Activated CD8-positive, alpha-beta memory T cell treated with anti-CD3 and anti-CD28 coated beads, Interleukin-2, amount 50 U/mL, for 48 hours (primary cell): Measurements from ENCODE around the gene ELOVL6.
A peak's percentile ranks its signal among the peaks of the same experiment; 100 is the strongest.
"Not testable (repeated sequence)": the region's sequence is repeated elsewhere in the genome, so short reads cannot be mapped to it uniquely, and the experiment has no call there.

Experiments used
- DNase-seq: peaks from one replicate; pipeline ENCODE4 v3.0.0-alpha.2; 2020

ELOVL6 gene, protein sequence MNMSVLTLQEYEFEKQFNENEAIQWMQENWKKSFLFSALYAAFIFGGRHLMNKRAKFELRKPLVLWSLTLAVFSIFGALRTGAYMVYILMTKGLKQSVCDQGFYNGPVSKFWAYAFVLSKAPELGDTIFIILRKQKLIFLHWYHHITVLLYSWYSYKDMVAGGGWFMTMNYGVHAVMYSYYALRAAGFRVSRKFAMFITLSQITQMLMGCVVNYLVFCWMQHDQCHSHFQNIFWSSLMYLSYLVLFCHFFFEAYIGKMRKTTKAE

GRCh38 chr4:110198435-110199416 lies at the start of gene ELOVL6:
Gene ELOVL6, minus strand, starts transcription at chr4:110198615. Its CDS starts 280 bp downstream, at chr4:110198335.
- DNase-seq = peak; percentile 70

- DNase-seq = no peak
Measured at GRCh38 chr4:110248100-110248499, 49.7 kb upstream of the ELOVL6 start.

GRCh38 chr4:110247591-110247990 lies 49.2 kb upstream of the ELOVL6 start:
- DNase-seq = no peak

- no peak for DNase-seq
Measured at GRCh38 chr4:110245577-110245976, 47.2 kb upstream of the ELOVL6 start.

- DNase-seq = no peak
Measured at GRCh38 chr4:110236324-110236723, 37.9 kb upstream of the ELOVL6 start.

DNA sequence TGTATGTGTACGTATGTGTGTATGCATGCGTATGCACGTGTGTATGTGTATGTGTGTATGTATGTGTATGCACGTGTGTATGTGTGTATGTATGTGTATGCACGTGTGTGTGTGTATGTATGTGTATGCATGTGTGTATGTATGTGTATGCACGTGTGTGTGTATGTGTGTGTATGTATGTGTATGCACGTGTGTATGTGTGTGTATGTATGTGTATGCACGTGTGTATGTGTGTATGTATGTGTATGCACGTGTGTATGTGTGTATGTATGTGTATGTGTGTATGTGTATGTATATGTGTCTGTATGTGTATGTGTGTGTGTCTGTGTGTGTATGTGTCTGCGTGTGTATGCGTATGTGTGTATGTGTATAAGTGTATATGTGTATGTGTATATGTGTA lies 35.2 kb upstream of the ELOVL6 start:
- DNase-seq = not testable (repeated sequence)

DNA sequence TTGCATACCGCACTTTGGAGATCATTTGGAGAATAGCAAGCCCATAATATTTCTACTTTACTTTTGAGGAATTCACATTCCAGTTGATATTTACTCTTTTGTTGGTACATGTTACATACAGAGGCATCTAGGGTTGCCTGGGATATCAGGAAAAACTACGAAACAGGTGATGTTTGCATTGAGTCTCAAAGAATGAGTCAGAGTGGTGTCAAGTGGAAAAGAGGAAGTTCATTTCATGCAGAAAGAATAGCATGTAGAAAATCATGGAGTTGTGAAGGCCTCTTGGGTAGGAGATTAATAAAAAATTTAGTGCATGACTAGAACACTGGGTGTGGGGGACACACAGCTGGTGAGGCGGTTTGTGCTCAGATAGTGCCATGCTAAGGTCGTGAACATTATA lies 33.5 kb upstream of the ELOVL6 start:
- DNase-seq = no peak

DNA sequence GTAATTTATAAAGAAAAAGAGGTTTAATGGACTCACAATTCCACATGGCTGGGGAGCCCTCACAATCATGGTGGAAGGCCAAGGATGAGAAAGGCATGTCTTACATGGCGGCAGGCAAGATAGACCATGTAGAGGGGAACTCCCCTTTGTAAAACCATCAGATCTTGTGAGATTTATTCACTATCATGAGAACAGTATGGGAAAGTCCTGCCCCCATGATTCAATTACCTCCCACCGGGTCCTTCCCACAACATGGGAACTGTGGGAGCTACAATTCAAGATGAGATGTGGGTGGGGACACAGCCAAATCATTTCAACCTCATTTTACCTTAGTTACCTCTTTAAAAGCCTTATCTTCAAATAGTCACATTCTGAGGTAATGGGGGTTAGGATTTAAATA lies 30.9 kb upstream of the ELOVL6 start:
- no peak for DNase-seq

DNA sequence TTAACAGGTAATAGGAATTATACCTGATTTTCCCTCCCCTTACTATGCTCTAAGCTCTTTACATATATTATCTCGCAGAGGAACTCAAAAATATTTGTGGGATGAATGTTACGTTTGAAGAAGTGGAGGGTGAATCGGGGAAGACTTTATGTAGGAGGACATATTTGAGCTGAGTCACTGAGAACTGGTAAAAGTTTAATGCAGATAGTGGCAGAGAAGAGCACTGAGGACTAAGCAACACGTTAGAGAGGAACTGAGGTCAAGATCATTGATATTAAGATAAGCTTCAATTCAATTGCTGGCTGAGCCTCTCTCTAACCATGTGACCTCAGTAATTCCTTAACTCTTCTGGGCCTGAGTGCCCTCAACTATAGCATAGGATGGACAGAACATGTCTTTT lies 26.4 kb upstream of the ELOVL6 start:
- no peak for DNase-seq

GRCh38 chr4:110224142-110224541 lies 25.7 kb upstream of the ELOVL6 start:
- no peak for DNase-seq

- not testable (repeated sequence) for DNase-seq
Measured at GRCh38 chr4:110218935-110219334, 20.5 kb upstream of the ELOVL6 start.

- DNase-seq = not testable (repeated sequence)
Measured at GRCh38 chr4:110217181-110217580, 18.8 kb upstream of the ELOVL6 start.

DNA sequence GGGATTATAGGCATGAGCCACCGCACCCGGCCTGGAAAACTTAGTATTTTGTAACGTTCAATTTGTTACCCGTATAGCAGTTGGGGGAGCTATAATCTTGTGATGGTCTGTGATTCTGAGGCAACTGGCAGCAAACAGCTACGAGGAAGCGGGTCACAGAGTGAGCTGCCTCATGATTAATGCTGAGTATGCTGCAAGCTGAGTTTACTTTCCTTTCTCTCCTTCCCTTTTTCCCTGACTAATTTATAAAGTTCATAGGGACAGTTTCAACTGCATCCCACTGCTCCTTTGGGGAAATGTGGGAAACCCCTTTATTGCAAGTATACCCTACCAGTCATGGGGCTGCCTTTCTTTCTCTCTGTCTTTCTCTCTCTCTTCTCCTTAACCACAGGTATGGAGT lies 17.7 kb upstream of the ELOVL6 start:
- DNase-seq = no peak

DNA sequence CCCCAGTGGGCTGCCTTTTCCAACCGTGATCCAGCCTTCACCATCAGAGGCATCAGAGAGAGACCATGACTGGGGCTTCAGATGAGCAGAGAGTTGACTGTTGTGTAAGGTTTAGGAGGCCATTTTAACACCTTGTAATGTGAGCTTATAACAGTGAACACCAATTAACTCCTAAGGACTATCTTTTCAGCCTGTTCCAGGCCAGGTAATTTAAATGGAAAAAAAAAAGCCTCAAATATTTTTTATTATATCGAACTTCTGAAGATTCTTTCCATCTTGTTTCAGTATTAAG lies 13.3 kb upstream of the ELOVL6 start:
- DNase-seq = no peak

DNA sequence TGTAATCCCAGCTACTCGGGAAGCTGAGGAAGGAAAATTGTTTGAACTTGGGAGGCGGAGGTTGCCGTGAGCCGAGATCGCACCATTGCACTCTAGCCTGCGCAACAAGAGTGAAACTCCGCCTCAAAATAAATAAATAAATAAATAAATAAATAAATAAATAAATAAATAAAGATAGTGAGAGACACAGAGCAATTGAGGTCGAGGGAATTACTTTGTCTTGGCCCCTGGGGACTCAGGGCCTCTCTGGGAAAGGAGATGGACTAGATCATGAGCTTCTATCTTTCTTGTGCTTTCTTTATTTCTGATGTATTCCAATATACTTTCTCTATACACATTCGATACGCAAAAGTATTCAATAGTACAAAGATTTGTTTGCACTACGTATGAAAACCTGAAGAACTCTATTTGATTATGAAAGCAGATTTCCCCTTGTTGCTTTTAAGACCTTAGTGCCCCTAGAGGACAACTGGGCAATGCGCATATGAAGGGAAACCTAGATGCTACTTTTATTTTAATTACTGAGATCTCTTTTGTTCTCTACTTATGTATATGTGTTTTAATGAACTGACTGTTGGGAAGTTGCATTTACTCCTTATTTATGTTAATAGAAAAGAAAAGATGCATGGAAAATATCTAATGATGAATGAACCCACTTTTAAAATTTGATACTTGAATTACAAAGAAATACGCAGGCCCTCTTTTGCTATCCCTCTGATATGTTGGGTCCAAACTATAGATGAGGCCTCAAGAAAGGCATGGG lies 12.8 kb upstream of the ELOVL6 start:
- no peak for DNase-seq

- DNase-seq = no peak
Measured at GRCh38 chr4:110208419-110208818, 10.0 kb upstream of the ELOVL6 start.

DNA sequence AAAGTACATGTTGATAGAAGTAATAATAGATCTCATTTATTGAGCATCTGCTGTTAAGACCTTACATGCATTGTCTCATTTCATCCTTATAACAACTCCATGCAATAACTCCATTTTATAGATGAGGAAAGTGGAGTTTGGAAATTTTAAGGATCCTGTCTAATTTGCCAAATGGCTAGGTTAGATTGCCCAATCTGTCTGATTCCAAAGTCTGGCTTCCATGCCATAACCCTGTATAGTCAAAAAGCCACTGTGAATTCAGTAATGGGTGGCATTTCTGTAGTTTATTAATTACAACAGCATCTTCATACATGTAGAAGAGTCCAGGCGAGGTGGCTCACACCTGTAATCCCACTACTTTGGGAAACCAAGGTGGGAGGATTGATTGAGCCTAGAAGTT lies 8.8 kb upstream of the ELOVL6 start:
- DNase-seq = no peak

DNA sequence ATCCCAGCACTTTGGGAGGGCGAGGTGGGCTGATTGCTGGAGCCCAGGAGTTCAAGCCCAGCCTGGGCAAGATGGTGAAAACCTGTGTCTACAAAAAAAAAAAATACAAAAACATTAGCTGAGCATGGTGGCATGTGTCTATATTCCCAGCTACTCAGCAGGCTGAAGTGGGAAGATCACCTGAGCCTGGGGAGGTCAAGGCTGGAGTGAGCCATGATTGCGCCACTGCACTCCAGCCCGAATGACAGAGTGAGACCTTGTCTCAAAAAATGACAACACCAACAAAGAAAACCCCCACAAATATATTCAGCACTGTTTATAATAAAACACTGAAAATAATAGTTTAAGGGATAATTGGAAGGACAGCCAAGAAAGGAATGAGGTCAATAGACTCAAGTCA lies 3.6 kb upstream of the ELOVL6 start:
- DNase-seq = no peak

- no peak for DNase-seq
Measured at GRCh38 chr4:110201502-110201901, 3.1 kb upstream of the ELOVL6 start.

DNA sequence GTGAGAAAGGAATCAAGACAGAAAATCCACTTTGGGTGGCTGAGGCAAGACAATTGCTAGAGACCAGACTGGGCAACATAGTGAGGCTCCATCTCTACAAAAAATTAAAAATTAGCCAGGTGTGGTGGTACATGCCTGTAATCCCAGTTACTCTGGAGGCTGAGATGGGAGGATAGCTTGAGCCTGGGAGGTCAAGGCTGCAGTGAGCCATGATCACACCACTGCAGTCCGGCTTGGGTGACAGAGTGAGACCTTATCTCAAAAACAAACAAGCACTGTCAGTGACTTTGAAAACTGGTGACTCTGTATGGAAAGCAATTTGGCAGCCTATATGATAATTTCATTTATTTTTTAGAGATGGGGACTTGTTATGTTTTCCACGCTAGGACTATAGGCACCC lies 2.3 kb upstream of the ELOVL6 start:
- no peak for DNase-seq

- DNase-seq = peak; percentile 56
Measured at GRCh38 chr4:110198049-110198434, 373 bp downstream of the ELOVL6 start.

- peak; percentile 78 for DNase-seq
Measured at GRCh38 chr4:110197529-110198042, 829 bp downstream of the ELOVL6 start.

GRCh38 chr4:110196871-110197528 lies 1.4 kb downstream of the ELOVL6 start:
- peak; percentile 85 for DNase-seq
